PC-9 (cell line): ENCODE data around the gene GABRG3.

Experiments used
- CTCF ChIP-seq: fragments of 200-600 bp; sonication (generic); conservative IDR thresholded peaks from 2 replicates; pipeline ENCODE4 v1.6.1; 2017; ENCODE audit warnings: mixed run types, antibody characterized with exemption, mild to moderate bottlenecking, moderate library complexity
- EZH2 ChIP-seq: fragments of 200-600 bp; sonication (generic); IDR thresholded peaks from 2 replicates; pipeline ENCODE4 v1.8.0; 2017; ENCODE audit warnings: antibody characterized with exemption, low read depth

GRCh38 chr15:27172821-27173220 lies 201.8 kb downstream of the GABRG3 start:
- no peak for TF ChIP-seq CTCF
- no peak for TF ChIP-seq EZH2
